ENCODE data around the gene PITX2. TPM values are rescaled to one million over a fixed set of nuclear protein-coding genes. Genes with fewer than 3 reads are reported as not detected.
A peak's percentile ranks its signal among the peaks of the same experiment; 100 is the strongest.

Gene PITX2
- total RNA-seq, 4 donors from 2014 or later: 15.0 to 34.4 (median 24.5) TPM

- in situ Hi-C loops (cut with MboI; ENCODE audit: low pct_ligation_motif_present in 1 of 4, low pct_unique_long_range_greater_than_20kb in 1 of 4, low sequenced_read_pairs in 3 of 4) (no loop called here), intact Hi-C loops (cut with DNase I; ENCODE audit: low total_unique reads) (no loop called here)
- Histone ChIP-seq H3K9me3 (no peaks in the 10 kb centered on the region), H3K27ac (no peak overlapping the region), H3K4me3 (no peak overlapping the region), H3K27me3 (no peaks in the 10 kb centered on the region), H3K4me1 (peaks cover 0 to 10% (median 3%) of the 10 kb centered on the region in 4 donors), H3K36me3 (no peaks in the 10 kb centered on the region)
- DNase-seq: no peak
- no peak for TF ChIP-seq EP300 (IDR thresholded peaks at IDR 0.05; ENCODE audit: low read depth)
- no peak for TF ChIP-seq POLR2AphosphoS5 (IDR thresholded peaks at IDR 0.05)
- TF ChIP-seq POLR2A (IDR thresholded peaks at IDR 0.05): no peak
- TF ChIP-seq CTCF (IDR thresholded peaks at IDR 0.05): no peak
- WGBS, 2 donors (ENCODE audit: low coverage in 1 of 2): 67% methylated on average over 1 of the region's 1 CpG
Observed at GRCh38 chr4:110663206-110663605, 40.3 kb upstream of the PITX2 start.

GRCh38 chr4:110660755-110661154, 37.9 kb upstream of the PITX2 start:
- no peak overlapping the region for H3K27ac ChIP-seq
- intact Hi-C loops (cut with DNase I; ENCODE audit: low total_unique reads) (no loop called here), in situ Hi-C loops (cut with MboI; ENCODE audit: low pct_ligation_motif_present in 1 of 4, low pct_unique_long_range_greater_than_20kb in 1 of 4, low sequenced_read_pairs in 3 of 4) (no loop called here)
- no peaks in the 10 kb centered on the region for H3K4me1 ChIP-seq
- no peak for DNase-seq
- H3K27me3 ChIP-seq: no peaks in the 10 kb centered on the region
- H3K4me3 ChIP-seq: no peak overlapping the region
- no peak for TF ChIP-seq CTCF (IDR thresholded peaks at IDR 0.05)
- WGBS, 2 donors (ENCODE audit: low coverage in 1 of 2): 82 to 89% methylated on average over 2 of the region's 2 CpGs
- no peaks in the 10 kb centered on the region for H3K36me3 ChIP-seq
- H3K9me3 ChIP-seq: no peaks in the 10 kb centered on the region

DNA sequence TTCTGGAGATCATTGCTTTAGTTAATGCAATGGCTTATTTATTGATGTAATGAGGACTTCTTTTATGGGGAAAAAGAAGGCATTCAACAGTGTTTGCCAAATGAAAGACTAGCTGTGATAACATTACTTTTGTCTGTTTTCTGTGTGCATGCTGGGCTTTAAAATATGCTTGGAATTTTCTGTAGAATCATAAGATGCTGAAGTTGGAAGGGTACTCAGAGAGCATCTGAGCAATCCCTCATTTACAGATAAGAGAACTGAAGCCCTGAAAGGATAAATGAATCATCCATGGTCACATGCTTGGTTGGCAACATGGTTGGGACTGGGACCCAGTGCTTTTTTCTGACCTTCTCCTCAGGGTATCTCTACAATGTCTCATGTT, 31.4 kb upstream of the PITX2 start:
- Histone ChIP-seq H3K27me3 (no peaks in the 10 kb centered on the region), H3K4me3 (peak overlapping the region in 1 of 4 donors; percentile 7), H3K9me3 (no peaks in the 10 kb centered on the region), H3K27ac (peak overlapping the region; percentile 64 to 75 (median 70)), H3K36me3 (no peaks in the 10 kb centered on the region), H3K4me1 (peaks cover 0 to 18% (median 5%) of the 10 kb centered on the region in 4 donors)
- DNase-seq: no peak
- in situ Hi-C loops (cut with MboI; ENCODE audit: low pct_ligation_motif_present in 1 of 4, low pct_unique_long_range_greater_than_20kb in 1 of 4, low sequenced_read_pairs in 3 of 4): no loop called here
- no peak for TF ChIP-seq EP300 (IDR thresholded peaks at IDR 0.05; ENCODE audit: low read depth)
- no peak for TF ChIP-seq POLR2AphosphoS5 (IDR thresholded peaks at IDR 0.05)
- no peak for TF ChIP-seq CTCF (IDR thresholded peaks at IDR 0.05)
- TF ChIP-seq POLR2A (IDR thresholded peaks at IDR 0.05): no peak
- intact Hi-C loops (cut with DNase I; ENCODE audit: low total_unique reads): no loop called here

GRCh38 chr4:110653321-110654253, 30.7 kb upstream of the PITX2 start:
- no peaks in the 10 kb centered on the region for H3K36me3 ChIP-seq
- peak overlapping the region in 1 of 4 donors; percentile 7 for H3K4me3 ChIP-seq
- H3K4me1 ChIP-seq: peaks cover 0 to 18% (median 5%) of the 10 kb centered on the region in 4 donors
- 40 to 60% methylated on average over 3 to 6 of the region's 6 CpGs for WGBS, 2 donors (ENCODE audit: low coverage in 1 of 2)
- DNase-seq: peak; percentile 19
- intact Hi-C loops (cut with DNase I; ENCODE audit: low total_unique reads): no loop called here
- TF ChIP-seq EP300 (IDR thresholded peaks at IDR 0.05; ENCODE audit: low read depth): peak; percentile 2
- TF ChIP-seq CTCF (IDR thresholded peaks at IDR 0.05): peak in 1 of 5 experiments; percentile 17
- TF ChIP-seq POLR2A (IDR thresholded peaks at IDR 0.05): no peak
- peak in 2 of 3 donors; percentile 34 to 74 for TF ChIP-seq POLR2AphosphoS5 (IDR thresholded peaks at IDR 0.05)
- in situ Hi-C loops (cut with MboI; ENCODE audit: low pct_ligation_motif_present in 1 of 4, low pct_unique_long_range_greater_than_20kb in 1 of 4, low sequenced_read_pairs in 3 of 4): no loop called here
- no peaks in the 10 kb centered on the region for H3K27me3 ChIP-seq
- no peaks in the 10 kb centered on the region for H3K9me3 ChIP-seq
- peak overlapping the region; percentile 64 to 75 (median 70) for H3K27ac ChIP-seq

Data from transverse colon (tissue), 4 donors.